ENCODE data around the gene IRX4.

IRX4 gene

DNA sequence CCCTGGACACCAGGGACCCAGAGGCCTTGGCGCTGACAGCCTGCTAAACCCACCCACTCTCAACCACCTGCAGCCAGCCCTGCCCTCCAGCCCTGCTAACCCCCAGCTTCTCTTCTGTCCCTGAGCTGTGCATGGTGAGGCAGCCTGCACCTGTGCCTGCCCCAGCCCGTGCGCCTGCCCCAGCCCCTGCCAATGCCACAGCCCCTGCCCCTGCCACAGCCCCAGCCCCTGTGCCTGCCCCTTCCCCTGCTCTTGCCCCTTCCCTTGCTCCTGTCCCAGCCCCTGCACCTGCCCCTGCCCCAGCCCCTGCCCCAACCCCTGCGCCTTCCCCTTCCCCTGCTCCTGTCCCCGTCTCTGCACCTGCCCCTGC, 43.3 kb upstream of the IRX4 start:
- no peak for DNase-seq (ENCODE audit: low read depth)
- TF ChIP-seq, protein P1, sequence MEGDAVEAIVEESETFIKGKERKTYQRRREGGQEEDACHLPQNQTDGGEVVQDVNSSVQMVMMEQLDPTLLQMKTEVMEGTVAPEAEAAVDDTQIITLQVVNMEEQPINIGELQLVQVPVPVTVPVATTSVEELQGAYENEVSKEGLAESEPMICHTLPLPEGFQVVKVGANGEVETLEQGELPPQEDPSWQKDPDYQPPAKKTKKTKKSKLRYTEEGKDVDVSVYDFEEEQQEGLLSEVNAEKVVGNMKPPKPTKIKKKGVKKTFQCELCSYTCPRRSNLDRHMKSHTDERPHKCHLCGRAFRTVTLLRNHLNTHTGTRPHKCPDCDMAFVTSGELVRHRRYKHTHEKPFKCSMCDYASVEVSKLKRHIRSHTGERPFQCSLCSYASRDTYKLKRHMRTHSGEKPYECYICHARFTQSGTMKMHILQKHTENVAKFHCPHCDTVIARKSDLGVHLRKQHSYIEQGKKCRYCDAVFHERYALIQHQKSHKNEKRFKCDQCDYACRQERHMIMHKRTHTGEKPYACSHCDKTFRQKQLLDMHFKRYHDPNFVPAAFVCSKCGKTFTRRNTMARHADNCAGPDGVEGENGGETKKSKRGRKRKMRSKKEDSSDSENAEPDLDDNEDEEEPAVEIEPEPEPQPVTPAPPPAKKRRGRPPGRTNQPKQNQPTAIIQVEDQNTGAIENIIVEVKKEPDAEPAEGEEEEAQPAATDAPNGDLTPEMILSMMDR (conservative IDR thresholded peaks at IDR 0.05; ENCODE audit: low read length), result no peak
- H3K4me3 ChIP-seq (ENCODE audit: low read length), result no peak overlapping the region

DNA sequence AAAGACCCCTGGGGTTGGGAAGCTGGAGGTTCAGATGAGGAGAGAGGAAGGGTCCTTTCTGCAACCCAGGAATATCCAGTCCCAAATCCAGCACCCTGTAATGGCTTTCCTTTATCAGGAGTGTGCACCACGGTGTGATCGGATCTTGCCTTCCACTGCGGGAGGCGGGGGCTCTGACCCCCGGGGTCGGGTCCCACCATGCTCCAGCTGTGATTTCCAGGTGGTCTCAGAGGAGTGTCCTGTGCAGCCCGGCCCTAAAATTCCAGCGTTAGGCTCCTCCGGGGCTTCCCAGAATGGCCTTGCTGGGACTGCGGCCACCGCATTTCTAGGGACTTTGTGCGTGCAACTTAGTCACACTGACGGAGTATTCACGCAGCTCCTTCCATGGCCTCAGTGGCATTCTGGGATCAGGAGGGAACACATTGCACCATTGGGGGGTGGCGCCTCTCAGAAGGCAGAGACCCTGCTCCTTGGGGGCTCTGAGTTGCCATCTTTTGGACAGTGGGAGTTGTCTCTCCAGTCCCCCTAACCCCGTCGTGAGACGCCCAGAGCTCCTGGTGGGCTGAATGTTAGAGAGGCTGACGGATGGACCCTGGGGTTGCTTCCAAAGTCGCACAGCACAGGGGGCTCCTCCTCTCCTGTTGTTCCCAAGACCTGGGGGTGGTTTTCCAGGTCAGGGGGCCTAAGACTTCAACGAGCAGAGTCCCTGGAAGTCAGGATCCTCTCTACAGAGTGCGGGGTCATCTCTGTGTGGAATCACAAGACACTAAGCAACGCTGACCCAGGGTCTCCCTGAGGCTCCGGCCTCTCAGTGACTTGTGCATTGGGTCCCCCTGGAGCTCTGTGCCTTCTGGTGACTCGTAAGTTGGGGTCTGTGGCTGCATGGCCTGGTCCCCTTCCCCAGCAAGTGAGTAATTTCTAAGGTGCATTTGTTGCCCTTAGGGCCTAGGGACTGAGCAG, 42.7 kb upstream of the IRX4 start:
- DNase-seq (ENCODE audit: low read depth), result no peak
- no peak overlapping the region for H3K4me3 ChIP-seq (ENCODE audit: low read length)
- TF ChIP-seq, protein P1 (conservative IDR thresholded peaks at IDR 0.05; ENCODE audit: low read length), result no peak

DNA sequence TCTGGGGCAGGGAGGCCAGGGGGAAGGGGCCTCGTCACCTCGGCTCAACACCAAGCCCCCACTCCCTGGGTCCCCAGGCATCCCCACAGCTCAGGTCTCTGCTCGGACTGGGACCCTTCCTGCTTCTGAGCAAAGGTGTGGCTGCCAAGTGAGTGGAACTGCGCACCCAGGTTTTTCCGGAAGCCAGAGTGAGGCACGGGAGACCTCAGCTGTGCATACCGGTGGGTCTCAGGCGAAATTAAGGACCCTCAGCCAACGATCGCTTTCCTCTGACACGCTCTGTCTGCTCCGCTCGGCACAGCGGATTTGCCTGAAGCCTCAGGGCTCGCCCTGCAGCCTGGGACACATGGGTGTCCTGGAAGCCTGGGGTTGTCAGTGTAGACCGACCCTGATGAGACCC, 41.0 kb upstream of the IRX4 start:
- H3K4me3 ChIP-seq (ENCODE audit: low read length), result no peak overlapping the region
- TF ChIP-seq, protein P1 (conservative IDR thresholded peaks at IDR 0.05; ENCODE audit: low read length), result no peak
- DNase-seq (ENCODE audit: low read depth), result no peak

DNA sequence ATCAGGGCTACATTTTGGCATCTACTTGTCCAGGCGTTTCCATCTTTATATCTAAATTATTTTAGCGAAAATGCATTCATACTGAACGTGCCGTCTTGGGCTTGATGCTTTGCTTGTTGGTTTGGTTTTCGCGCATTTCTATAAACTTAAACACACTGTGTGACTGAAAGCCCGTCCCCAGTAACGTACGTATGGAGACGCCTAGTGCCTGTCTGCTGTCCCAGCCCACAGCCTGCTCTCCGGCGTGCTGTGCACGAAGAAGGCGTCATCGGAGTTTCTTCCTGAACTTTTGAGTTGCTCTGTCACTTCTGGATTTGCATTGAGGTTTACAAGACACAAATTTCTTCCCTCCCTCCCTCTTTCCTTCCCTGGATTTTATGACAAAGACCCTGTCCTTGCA, 40.6 kb upstream of the IRX4 start:
- DNase-seq (ENCODE audit: low read depth), result no peak
- TF ChIP-seq, protein P1 (conservative IDR thresholded peaks at IDR 0.05; ENCODE audit: low read length), result no peak
- no peak overlapping the region for H3K4me3 ChIP-seq (ENCODE audit: low read length)

DNA sequence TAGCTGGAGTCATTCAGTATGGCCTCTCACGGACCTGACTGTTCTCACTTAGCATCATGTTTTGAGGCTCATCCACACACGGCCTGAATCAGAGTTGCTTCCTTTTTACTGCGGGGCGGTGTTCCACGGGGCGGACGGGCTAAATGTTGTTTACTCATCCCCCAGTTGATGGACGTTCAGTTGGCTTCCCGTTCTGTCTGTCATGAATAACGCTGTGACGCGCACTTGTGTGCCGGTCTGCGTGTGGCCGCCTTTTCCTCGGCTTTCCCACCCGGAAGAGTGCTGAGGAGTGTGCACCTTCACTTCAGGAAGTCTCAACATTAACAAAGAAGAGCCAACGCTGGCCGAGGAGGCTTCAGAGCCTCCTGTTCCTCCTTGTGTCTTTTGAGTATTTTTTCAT, 39.0 kb upstream of the IRX4 start:
- TF ChIP-seq, protein P1 (conservative IDR thresholded peaks at IDR 0.05; ENCODE audit: low read length), result no peak
- DNase-seq (ENCODE audit: low read depth), result no peak
- no peak overlapping the region for H3K4me3 ChIP-seq (ENCODE audit: low read length)

DNA sequence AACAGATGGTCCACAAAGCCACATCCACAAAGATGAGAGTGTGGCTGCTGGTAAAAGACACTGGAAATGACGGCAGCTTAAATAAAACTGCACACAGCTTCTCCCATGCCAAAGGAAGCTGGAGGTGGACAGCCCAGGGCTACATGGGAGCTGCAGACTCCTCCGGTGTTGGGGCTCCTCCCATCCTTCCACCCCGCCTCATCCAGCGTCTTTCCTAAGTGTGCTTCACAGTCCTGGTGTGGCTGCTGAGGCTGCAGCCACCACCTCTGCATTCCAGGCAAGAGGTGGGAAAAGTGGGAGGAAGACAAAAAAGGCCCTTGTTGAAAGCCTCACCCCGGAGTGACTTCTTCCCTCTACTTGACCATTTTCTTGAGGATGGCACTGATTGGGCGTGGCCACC, 37.0 kb upstream of the IRX4 start:
- TF ChIP-seq, protein P1 (conservative IDR thresholded peaks at IDR 0.05; ENCODE audit: low read length), result no peak
- DNase-seq (ENCODE audit: low read depth), result no peak
- H3K4me3 ChIP-seq (ENCODE audit: low read length), result no peak overlapping the region

DNA sequence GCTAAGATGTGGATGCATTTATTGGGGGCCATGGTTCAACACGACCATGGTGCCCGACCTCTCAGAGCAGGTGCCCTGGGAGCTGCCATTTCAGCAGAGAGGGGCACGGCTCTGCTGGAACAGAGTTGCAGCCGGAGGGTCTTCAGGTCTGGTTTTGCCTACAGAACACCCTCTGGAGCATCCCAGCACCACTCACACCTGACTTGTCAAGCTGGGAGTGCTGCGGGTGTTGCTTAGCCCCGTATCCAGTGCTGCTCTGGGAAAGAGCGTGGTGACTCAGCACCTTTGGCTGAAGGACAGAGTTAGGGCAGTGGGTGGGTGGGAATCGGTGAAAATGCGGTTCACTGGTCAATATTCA, 36.5 kb upstream of the IRX4 start:
- no peak overlapping the region for H3K4me3 ChIP-seq (ENCODE audit: low read length)
- no peak for DNase-seq (ENCODE audit: low read depth)
- TF ChIP-seq, protein P1 (conservative IDR thresholded peaks at IDR 0.05; ENCODE audit: low read length), result no peak

All from AG10803 (cell line).